ENCODE results near the gene ZNF423. TPM values are rescaled to one million over a fixed set of nuclear protein-coding genes. Genes with fewer than 3 reads are reported as not detected.

Gene ZNF423
- total and polyA plus RNA-seq, 2 experiments from 2014 or later = 14.9 to 41.8 TPM

DNA sequence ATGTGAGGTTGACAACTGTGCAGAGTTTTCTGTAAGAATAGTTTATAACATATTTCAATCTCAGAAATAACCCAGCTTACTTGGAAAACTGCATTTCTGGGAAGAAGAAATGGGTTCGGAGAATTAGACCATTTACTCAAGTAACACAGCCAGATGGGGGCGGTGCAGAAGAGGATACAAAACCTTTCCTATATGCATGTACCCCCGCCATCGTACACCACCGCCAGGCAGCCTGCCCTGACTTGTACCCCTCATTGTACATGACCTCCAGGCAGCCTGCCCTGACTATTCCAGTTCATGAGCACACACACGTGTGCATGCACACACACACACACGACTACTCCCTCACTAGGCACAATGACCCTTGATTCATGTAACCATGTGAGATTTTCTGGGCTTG lies 328.3 kb downstream of the ZNF423 start:
- Mint-ChIP-seq H3K4me1 (peaks cover 45% of the 10 kb centered on the region), H3K27ac (peak overlapping the region; percentile 68; the same call in 1 of the 2 replicates), H3K36me3 (ENCODE audit: low read depth) (no peaks in the 10 kb centered on the region), H3K27me3 (ENCODE audit: insufficient read depth, low read depth, poor library complexity) (peaks cover 9% of the 10 kb centered on the region), H3K9me3 (no peaks in the 10 kb centered on the region), H3K4me3 (no peak overlapping the region)
- no peaks in the 10 kb centered on the region for H3K79me2 ChIP-seq (replicated peaks; ENCODE audit: insufficient read depth)
- no peaks in the 10 kb centered on the region for H3K9me2 ChIP-seq (ENCODE audit: insufficient read depth)
- H4K20me1 ChIP-seq (replicated peaks; ENCODE audit: insufficient read depth) = no peaks in the 10 kb centered on the region
- H3K36me3 ChIP-seq (ENCODE audit: insufficient read depth) = no peaks in the 10 kb centered on the region
- H3K4me2 ChIP-seq = no peak overlapping the region
- 0 out of 2 replicates have a peak overlapping the region, but pooled peaks have one; percentile 8 for H3K27ac ChIP-seq (ENCODE audit: low read depth)
- H3K4me3 ChIP-seq = no peak overlapping the region
- H3F3A ChIP-seq (replicated peaks; ENCODE audit: low read depth) = no peaks in the 10 kb centered on the region
- ATAC-seq = no peak; the same call in 2 of the 3 replicates
- H2AFZ ChIP-seq = no peak overlapping the region
- DNase-seq (ENCODE audit: low spot score) = no peak
- no peaks in the 10 kb centered on the region for H3K27me3 ChIP-seq (ENCODE audit: insufficient read depth)
- H3K4me1 ChIP-seq (ENCODE audit: insufficient read depth) = peaks cover 10% of the 10 kb centered on the region
- TF ChIP-seq CTCF (conservative IDR thresholded peaks at IDR 0.05; ENCODE audit: low read depth in 2 of 2) = peak in 1 of 2 experiments; percentile 36; a peak in 3 of 4 replicates
- TF ChIP-seq ZNF331 (CRISPR knock-in tag; IDR thresholded peaks at IDR 0.05; ENCODE audit: low read depth) = no peak

DNA sequence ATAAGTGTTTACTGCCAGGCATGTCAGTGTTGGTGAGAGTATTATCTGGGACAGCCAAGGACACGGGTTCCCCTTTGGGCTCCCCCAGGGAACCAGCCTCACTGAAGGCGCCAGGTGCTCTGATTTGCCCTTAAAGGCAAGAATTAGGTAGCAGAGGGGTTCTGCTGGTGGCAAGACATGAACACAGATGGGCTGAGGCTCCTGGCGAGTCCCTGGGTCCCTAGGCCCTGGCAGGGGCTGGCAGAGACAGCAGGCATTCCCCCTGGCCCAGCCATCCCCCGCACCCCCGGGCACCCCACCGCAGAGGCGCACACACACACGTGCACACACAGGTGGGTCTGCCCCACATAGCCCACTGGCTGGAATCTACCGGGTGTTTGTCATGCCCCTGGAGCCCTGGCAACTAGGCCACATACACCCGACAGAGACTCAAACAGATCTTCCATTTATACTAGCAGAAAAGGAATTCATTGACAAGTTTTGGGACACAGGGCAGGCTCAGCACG lies 329.0 kb downstream of the ZNF423 start:
- H3K27me3 ChIP-seq (ENCODE audit: insufficient read depth) = no peaks in the 10 kb centered on the region
- H3K4me3 ChIP-seq = no peak overlapping the region
- no peak overlapping the region for H3K4me2 ChIP-seq
- H3F3A ChIP-seq (replicated peaks; ENCODE audit: low read depth) = no peaks in the 10 kb centered on the region
- H2AFZ ChIP-seq = no peak overlapping the region
- no peak overlapping the region for H3K27ac ChIP-seq (ENCODE audit: low read depth)
- H3K36me3 Mint-ChIP-seq (ENCODE audit: low read depth) = no peaks in the 10 kb centered on the region
- no peak for ATAC-seq
- DNase-seq (ENCODE audit: low spot score) = no peak
- H3K27me3 Mint-ChIP-seq (ENCODE audit: insufficient read depth, low read depth, poor library complexity) = peaks cover 9% of the 10 kb centered on the region
- H3K4me1 ChIP-seq (ENCODE audit: insufficient read depth) = peaks cover 10% of the 10 kb centered on the region
- H3K9me3 Mint-ChIP-seq = no peaks in the 10 kb centered on the region
- H4K20me1 ChIP-seq (replicated peaks; ENCODE audit: insufficient read depth) = no peaks in the 10 kb centered on the region
- no peak overlapping the region for H3K27ac Mint-ChIP-seq
- no peaks in the 10 kb centered on the region for H3K9me2 ChIP-seq (ENCODE audit: insufficient read depth)
- peaks cover 42% of the 10 kb centered on the region for H3K4me1 Mint-ChIP-seq
- H3K79me2 ChIP-seq (replicated peaks; ENCODE audit: insufficient read depth) = no peaks in the 10 kb centered on the region
- H3K4me3 Mint-ChIP-seq = no peak overlapping the region
- H3K36me3 ChIP-seq (ENCODE audit: insufficient read depth) = no peaks in the 10 kb centered on the region
- TF ChIP-seq, protein P1, sequence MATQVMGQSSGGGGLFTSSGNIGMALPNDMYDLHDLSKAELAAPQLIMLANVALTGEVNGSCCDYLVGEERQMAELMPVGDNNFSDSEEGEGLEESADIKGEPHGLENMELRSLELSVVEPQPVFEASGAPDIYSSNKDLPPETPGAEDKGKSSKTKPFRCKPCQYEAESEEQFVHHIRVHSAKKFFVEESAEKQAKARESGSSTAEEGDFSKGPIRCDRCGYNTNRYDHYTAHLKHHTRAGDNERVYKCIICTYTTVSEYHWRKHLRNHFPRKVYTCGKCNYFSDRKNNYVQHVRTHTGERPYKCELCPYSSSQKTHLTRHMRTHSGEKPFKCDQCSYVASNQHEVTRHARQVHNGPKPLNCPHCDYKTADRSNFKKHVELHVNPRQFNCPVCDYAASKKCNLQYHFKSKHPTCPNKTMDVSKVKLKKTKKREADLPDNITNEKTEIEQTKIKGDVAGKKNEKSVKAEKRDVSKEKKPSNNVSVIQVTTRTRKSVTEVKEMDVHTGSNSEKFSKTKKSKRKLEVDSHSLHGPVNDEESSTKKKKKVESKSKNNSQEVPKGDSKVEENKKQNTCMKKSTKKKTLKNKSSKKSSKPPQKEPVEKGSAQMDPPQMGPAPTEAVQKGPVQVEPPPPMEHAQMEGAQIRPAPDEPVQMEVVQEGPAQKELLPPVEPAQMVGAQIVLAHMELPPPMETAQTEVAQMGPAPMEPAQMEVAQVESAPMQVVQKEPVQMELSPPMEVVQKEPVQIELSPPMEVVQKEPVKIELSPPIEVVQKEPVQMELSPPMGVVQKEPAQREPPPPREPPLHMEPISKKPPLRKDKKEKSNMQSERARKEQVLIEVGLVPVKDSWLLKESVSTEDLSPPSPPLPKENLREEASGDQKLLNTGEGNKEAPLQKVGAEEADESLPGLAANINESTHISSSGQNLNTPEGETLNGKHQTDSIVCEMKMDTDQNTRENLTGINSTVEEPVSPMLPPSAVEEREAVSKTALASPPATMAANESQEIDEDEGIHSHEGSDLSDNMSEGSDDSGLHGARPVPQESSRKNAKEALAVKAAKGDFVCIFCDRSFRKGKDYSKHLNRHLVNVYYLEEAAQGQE (IDR thresholded peaks at IDR 0.05; ENCODE audit: unreplicated experiment) = no peak

DNA sequence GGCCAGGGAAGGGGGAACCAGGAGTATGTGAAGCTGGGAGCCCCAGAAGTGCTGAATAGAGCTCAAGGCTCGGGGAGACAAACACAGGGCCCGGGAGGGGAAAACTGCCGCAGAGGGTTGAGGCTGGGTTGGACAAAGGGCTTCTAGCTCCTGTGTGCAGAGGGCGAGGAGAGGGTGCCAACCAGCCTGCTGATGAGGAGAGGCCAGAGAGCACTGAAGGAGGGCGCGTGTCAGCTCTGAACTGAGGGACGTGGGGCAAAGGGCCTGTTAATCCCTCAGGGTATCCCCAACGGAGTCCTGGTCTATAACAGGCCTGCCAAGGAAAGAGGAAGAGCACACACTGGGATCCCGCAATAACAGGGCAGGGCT lies 331.0 kb downstream of the ZNF423 start:
- Histone ChIP-seq H4K20me1 (replicated peaks; ENCODE audit: insufficient read depth) (no peaks in the 10 kb centered on the region), H3K27me3 (ENCODE audit: insufficient read depth) (no peaks in the 10 kb centered on the region), H3K9me2 (ENCODE audit: insufficient read depth) (no peaks in the 10 kb centered on the region), H3F3A (replicated peaks; ENCODE audit: low read depth) (no peaks in the 10 kb centered on the region), H3K27ac (ENCODE audit: low read depth) (no peak overlapping the region), H3K79me2 (replicated peaks; ENCODE audit: insufficient read depth) (no peaks in the 10 kb centered on the region), H3K4me3 (no peak overlapping the region), H3K4me2 (no peak overlapping the region), H2AFZ (no peak overlapping the region), H3K36me3 (ENCODE audit: insufficient read depth) (no peaks in the 10 kb centered on the region), H3K4me1 (ENCODE audit: insufficient read depth) (peaks cover 10% of the 10 kb centered on the region)
- Mint-ChIP-seq H3K27ac (peak overlapping the region; percentile 70; the same call in 1 of the 2 replicates), H3K27me3 (ENCODE audit: insufficient read depth, low read depth, poor library complexity) (peaks cover 7% of the 10 kb centered on the region), H3K9me3 (no peaks in the 10 kb centered on the region), H3K4me3 (no peak overlapping the region), H3K36me3 (ENCODE audit: low read depth) (no peaks in the 10 kb centered on the region), H3K4me1 (peaks cover 26% of the 10 kb centered on the region)
- ATAC-seq (no peak), DNase-seq (ENCODE audit: low spot score) (no peak)
- no peak for TF ChIP-seq ZNF331 (CRISPR knock-in tag; IDR thresholded peaks at IDR 0.05; ENCODE audit: low read depth)
- no peak for TF ChIP-seq POLR2AphosphoS5 (IDR thresholded peaks at IDR 0.05; ENCODE audit: low read depth)
- TF ChIP-seq STAT1 (IDR thresholded peaks at IDR 0.05; ENCODE audit: unreplicated experiment) = no peak
- no peak for TF ChIP-seq CREB1 (CRISPR knock-in tag; IDR thresholded peaks at IDR 0.05; ENCODE audit: low read depth)
